GM12874 (cell line): Measurements from ENCODE around the gene CIB1.

ENCODE experiments used
- CTCF ChIP-seq: IDR thresholded peaks from 2 replicates; pipeline ENCODE4 v1.5.1; 2011; ENCODE audit warnings: low read depth, mild to moderate bottlenecking, control low read depth, low read length, moderate library complexity; ENCODE audit not compliant: insufficient read depth

CIB1 gene

GRCh38 chr15:90184786-90185704 lies 48.7 kb downstream of the CIB1 start:
- TF ChIP-seq CTCF: 0 out of 2 replicates have a peak, but pooled peaks have one; percentile 1

- TF ChIP-seq CTCF: no peak
Measured at GRCh38 chr15:90184119-90184785, 49.5 kb downstream of the CIB1 start.

GRCh38 chr15:90181776-90182175 lies 52.0 kb downstream of the CIB1 start:
- TF ChIP-seq CTCF: no peak
